ENCODE results near the gene STAG1.

- no peak for TF ChIP-seq REST (IDR thresholded peaks at IDR 0.05)
- TF ChIP-seq CTCF (IDR thresholded peaks at IDR 0.05; ENCODE audit: low read depth, low read length, missing input control) = no peak
- TF ChIP-seq YY1 (IDR thresholded peaks at IDR 0.05) = no peak
- TF ChIP-seq, protein P1, sequence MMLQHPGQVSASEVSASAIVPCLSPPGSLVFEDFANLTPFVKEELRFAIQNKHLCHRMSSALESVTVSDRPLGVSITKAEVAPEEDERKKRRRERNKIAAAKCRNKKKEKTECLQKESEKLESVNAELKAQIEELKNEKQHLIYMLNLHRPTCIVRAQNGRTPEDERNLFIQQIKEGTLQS (IDR thresholded peaks at IDR 0.05) = no peak
- no peak for TF ChIP-seq RAD21 (IDR thresholded peaks at IDR 0.05)
- no peak for TF ChIP-seq TAF1 (conservative IDR thresholded peaks at IDR 0.05)
- no peak for TF ChIP-seq MAX (IDR thresholded peaks at IDR 0.05)
Measured at GRCh38 chr3:136667081-136667480, 85.1 kb downstream of the STAG1 start.
